GM18909 (cell line): ENCODE results near the gene TFAP2D.

Experiments
- ATAC-seq: cut with Tn5 transposase; IDR thresholded peaks from one replicate; pipeline ENCODE4 v1.9.1; 2021; ENCODE audit warnings: mild to moderate bottlenecking; ENCODE audit not compliant: unreplicated experiment, poor library complexity

The TFAP2D gene

DNA sequence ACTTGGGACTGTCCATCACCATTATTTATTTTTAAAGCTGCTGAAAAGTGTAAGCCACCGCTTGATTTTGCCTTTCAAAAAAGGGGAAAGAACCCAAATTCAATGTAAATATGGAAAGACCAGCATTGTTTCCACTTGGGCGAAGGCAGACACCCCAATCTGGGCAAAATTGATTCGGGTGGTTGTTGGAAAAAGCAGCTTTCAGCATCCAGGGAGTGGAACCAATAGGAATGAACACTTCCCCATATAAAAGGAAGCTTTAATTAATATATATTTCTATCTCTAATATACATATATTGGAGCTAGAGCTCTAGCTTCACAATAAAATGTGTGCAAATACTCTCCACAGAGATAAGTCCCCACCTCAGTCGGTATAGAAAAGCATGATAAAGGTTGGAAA lies at the start of gene TFAP2D:
Gene TFAP2D (plus strand): TSS at position 301 of the 400 bp plus-strand sequence. CDS start 530 bp downstream, outside the sequence.
- ATAC-seq = no peak

DNA sequence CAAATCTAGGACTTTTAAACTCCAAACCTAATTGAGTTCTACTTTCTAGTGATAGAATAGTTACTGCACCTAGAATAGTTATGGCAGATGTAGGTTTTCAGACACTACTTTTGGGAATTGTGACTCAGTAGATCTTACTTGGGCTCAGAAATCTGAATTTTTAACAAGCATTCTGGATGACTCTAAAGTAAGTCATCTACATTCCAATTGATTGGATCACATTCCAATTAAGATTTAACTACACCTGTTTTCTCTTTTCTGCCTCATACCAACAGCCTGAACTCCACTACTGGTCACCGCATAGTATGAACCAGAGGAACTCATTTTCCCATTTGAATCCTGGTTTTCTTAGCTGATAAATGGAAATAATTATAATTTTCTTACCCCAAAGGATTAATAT lies 49.5 kb upstream of the TFAP2D start:
- no peak for ATAC-seq

DNA sequence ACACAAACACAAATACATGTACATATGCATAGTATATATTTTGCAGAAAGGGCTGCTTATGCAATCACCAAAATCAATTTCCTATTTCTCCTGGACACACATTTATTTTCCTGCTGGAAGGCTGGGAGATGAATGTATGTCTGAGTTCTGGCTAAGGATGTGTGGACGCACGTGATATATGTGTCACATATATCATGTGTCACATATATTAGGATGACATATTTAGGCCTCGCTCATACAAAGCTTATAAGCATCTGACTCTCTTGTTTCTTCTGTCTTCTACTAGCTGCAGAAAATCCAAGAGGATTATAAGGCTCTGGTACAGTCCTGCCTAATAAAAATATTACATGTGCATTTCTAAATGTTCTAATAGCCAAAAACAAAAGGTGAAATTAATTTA lies 47.2 kb upstream of the TFAP2D start:
- no peak for ATAC-seq

DNA sequence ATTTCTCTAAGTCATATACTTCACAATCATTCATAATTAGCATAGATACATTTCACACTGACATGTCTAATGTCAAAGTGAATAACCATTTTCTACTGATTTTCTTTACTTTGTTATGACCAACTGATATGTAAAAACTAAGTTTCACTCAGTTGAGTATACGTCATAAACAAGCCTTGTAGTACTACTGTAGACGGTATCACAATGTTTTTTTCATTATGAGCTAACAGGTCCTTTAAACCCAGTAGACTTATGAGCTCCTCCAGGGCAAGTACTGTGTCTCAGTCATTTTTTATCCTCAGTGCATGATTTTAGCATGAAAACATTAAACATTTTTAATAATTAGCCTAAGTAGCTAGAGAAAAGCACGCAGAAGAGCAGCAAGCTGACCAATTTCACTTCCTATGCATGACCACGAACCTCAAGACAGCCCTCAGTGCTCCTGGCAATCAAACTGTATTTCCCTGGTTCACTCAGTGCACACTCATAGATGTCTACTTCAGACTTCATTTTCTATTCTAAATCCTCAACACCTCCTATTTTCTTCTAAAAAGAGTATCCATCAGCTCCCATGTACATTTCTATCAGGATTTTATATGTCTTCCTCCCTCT lies 32.0 kb upstream of the TFAP2D start:
- ATAC-seq = peak; percentile 95

DNA sequence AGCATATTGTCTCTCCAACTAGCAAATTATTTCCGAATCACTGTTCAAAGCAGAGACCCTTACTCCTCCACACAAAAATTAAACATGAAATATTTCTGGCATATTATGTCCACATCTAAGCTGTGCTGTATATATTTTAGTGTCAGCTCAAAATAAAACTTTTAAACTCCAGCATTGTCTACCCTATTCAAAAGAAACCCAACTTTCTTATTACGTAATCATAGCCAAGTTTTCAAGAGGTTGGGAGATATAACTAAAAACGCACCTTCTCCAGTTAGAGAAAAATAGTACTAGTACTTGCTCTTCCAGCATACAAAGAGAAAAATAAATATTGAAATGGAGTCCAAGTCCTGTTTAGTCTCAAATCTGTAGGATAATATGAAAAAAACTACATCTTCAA lies 24.1 kb upstream of the TFAP2D start:
- ATAC-seq = no peak

DNA sequence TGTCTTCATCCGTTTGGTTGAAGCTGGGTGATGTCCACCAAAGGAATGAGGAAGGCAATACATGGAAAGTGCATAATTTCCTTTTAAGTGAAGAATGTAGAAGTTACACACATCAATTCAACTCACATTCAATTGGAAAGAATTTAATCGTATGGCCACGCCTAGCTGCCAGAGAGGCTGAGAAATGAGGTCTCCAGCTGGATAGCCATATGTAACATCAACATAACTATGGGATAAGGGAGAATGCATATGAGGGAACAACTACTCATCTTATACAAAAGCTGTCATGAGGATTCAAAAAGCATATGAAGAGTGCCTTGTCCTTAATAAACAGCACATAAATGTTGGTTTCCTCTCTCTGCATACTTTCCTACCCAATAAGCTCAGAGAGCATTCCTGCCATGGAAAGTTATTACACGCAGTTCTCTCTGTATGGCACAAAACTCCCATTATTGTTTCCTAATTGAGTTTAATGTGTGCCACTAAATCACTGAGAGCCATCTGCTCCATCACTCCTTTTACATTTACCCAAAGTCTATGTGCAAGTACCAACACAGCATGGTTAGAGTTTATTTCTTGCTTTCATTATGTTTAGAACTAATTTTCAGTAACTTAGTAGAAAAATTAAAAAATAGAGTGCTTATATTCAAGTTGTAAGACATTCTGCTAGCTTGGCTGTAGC lies 21.4 kb upstream of the TFAP2D start:
- no peak for ATAC-seq

DNA sequence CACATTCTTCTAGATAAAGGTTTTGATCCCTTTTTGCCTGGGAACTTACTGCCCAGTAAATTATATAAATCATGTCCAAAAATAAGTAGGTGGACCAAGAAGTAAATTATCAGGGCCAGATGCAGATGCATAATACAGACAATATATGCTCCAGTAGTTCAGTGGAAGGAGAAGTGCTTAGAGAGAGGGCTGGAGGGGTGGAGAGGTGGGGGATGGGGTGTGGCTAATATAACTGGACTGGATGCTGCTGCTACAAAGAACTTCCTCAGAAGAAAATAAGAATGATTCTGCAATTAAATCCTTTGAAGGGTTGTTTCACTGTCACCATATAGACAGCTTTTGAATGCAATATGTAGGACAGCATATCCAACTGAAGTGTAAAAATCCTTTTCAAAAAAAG lies 14.8 kb upstream of the TFAP2D start:
- ATAC-seq = no peak

DNA sequence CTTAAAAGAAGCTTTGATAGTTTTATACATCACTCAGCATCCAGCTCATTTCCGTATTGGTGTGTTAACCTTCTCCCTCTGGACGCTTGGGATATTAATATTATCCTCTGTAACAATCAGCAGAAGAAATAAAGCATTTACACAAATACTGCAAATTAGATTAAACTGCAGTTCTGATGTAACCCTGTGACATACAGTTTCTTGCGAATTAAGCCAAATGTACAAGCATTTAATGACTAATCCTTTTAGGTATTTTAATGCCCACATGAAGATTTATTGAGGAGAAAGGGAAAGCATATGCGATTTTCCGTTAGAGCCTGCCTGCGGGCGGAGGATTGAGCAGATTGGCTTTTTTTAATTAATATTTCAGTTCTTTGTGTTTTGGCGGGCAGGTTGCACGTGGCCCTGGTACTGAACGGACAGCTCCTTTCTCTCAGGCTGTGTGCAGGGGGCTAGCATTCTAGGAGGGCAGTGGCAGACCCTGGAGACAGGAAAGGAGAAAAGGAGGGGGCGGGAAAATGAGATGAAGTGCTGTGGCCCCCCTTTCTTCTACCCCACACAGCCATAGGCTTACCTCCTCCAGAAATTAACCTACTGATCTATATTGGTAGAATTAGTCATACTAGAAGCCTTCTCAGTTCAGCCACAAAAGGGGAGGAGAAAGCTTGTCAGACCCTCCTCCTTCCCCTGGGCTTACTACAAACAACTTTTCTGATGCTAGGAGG lies 14.1 kb upstream of the TFAP2D start:
- ATAC-seq = no peak

DNA sequence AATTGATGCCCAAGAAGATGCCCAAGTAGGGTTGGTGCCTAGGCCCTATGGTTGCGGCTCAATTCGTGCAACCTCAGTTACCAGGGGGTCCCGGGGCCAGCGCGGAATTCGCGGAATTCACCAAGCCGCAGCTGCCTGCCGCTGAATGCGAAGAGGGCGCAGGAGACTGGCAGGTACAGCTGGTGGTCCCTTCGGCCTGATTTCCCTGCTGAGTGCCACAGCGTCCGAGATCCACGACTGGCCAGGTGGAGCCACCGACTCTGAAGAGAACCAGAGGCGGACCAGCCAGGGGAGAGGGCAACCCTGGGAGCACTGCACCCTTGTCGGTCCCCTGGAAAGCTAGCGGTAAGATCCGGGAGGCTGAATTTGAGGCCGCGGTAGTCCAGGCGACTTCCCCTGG lies 6.8 kb upstream of the TFAP2D start:
- ATAC-seq = no peak

DNA sequence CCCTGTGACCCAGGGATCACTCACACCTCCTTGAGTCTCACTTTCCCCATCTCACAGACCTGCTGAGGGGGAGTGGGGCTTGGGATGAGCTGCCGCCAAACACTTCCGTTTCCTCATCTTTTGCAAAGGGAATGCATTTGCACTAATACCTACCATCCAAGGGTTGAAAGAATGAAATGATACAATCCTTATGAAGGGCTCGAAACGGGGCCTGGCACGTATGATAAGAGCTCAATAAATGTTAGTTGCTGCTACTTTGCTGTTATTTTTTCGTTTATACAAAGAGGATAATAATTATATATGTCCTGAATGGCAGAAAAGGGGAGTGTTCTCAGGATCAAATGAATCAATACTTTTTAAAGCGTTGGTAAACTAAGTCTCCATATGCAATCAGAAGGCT lies 6.1 kb upstream of the TFAP2D start:
- no peak for ATAC-seq

DNA sequence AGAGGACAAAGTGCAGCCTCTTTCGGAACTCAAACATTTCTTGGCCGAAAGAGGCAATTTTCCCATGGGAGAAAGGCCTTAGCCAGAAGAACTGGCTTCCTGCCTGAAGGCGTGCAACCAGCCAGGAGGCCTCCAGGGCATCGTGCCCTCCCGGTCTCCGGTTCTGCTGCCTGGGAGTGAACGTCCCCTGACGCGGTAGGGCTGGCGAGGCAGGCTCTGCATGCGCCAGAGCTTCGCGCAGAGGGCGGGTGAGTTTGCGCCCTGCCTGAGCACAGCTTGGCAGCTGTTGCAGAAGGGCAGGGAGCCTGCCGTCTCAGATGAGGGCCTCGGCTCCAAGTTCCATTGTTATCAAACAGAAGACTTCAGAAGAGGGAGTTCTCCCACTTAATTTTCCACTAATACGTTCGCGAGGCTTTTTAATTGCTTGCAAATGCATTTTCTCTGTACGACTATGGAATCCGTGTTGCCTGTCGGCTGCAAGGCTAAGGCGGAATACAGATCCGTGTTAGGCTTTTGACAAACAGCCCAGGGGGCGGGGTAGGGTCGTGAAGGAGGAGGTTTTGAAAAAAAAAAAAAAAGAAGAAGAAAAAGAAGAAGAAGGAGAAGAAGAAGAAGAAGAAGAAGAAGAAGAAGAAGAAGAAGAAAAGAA lies 5.5 kb upstream of the TFAP2D start:
- ATAC-seq = no peak

DNA sequence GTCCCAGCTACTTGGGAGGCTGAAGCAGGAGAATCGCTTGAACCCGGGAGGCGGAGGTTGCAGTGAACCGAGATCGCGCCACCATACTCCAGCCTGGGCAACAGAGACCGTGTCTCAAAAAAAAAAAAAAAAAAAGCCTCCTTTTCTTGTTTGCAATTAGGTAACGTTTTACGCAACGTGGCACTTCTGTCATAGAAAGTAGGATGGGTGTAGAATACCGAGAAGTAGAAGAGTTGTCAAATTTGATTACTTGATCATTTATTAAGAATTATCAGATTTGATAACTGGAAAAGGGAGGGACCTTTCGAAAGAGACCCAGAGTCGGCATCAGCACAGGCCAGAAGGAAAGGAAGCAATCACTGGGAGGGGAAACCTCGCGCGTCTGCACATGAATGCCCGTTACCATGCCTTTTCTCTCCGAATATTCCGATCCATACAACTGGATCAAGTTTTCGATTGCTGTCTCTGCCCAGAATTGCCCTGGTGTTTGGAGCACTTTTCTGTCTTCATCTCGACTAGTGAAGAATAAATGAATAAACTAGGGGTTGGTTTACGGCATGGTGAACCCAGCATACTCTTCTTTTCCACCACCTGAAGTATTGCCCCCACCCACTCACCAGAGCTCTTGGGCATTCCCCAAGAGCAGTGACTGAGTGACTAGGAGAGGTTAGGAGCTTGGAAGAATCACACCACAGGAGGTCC lies 4.5 kb upstream of the TFAP2D start:
- ATAC-seq = no peak

DNA sequence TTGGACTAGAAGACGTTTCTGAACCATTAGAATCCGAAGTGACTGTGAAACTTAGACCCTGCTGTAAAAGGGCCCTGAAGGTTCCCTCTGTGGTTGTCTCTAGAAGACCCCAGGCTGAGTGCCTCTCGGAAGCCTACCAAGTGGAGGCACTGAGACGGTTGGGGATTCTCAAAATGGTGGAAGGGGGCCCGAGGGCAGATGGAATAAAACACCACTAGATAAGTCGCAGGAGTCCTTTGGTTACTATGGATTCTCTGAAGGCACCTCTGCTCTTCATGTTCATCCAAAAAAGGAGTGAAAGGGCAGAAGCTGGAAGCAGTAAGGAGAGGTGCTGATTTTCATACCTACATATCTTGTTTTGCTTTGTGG lies 4.0 kb upstream of the TFAP2D start:
- no peak for ATAC-seq

DNA sequence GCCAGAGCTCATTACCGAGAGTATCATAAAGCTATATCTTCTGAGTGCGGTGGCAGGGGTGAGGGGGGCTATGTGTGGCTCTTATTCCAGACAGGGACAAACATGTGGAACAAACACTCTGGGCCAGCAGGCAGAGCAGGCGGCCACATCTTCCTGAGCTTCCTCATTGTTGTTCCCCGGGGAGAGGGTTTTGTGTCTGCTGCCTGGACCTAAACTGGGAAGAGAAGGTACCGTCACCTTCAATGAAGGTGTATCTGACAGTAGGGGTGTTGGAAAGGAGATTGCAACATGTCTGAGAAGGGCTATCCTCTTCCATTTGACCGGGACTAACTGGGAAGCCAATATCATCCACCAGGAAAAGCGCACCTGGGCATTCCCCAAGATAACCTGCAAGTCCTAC lies 1.6 kb upstream of the TFAP2D start:
- ATAC-seq = no peak

DNA sequence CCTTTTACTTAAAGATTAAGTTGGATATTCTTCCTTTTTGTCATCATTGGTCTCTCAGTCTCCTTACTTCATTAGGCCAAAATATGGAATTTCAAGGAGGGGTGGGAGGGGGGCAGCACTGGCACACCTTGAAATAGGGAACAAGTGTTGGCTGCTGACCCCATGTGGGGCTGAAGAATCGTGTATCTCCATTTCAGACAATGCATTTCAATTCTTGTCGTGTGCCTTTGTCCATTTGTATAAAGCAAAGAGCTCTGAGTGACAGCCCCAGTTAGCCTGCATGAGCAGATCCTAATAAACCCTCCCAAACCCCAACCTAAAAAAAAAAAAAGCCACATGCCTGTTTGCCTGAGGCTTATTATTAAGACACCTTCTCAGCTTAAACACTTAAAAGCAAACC lies 1.0 kb upstream of the TFAP2D start:
- ATAC-seq = no peak

DNA sequence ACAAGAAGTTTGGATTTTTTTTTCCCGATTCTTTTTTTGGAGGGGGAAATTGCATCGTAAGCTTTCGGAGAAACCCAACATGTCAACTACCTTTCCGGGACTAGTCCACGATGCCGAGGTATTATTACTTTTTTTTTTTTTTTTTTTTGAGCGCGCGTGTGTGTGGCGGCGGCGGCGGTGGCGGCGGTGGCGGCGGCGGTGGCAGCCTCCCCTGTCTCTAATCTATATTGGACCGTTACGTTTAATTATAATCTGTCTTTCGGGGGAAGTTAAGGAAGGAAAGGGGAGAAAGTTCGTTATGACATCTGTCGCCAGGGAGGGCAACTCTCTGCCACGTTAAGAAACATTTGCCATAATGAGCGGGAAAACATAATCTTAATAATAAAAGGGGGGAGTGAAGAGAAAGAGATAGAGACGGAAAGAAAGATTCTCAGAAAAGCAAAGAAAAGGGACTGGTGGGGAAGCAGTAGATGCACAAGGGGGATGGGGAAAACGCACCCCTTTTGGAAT lies 706 bp downstream of the TFAP2D start:
- no peak for ATAC-seq

DNA sequence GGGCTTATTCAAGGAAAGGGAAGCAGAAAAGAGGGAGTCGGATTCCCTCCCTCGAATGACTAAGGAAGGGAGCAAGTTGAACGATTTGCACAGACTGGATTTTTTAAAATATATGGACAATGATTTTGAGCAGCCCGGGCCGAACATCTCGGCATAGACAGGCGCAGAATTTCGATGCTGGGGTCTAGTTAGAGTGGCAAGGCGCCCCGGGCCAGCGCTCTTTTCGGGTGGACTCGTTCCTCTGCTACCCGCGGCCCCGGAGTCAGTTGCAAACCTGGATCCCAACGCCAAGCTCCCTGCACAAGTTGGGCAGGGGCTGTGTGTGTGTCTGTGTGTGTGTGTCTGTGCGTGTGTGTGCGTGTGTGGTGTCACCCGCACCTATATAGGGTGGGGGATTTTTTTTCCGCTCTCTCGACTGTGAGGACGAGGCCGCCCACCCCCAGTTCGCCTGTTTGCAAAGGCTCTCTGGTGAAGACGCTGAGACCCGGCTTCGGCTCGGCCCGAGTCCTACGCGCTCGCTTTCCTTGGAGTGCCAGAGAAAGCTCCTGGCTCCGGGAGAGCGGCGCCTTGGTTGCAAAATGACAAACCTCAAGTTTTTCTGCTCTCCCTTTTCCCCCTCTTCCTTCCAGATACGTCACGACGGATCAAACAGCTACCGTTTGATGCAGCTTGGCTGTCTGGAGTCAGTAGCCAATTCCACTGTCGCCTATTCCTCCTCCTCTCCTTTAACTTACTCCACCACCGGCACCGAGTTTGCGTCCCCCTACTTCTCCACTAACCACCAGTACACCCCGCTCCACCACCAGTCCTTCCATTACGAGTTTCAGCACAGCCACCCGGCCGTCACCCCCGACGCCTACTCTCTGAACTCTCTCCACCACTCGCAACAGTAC lies 1.4 kb downstream of the TFAP2D start:
- no peak for ATAC-seq

DNA sequence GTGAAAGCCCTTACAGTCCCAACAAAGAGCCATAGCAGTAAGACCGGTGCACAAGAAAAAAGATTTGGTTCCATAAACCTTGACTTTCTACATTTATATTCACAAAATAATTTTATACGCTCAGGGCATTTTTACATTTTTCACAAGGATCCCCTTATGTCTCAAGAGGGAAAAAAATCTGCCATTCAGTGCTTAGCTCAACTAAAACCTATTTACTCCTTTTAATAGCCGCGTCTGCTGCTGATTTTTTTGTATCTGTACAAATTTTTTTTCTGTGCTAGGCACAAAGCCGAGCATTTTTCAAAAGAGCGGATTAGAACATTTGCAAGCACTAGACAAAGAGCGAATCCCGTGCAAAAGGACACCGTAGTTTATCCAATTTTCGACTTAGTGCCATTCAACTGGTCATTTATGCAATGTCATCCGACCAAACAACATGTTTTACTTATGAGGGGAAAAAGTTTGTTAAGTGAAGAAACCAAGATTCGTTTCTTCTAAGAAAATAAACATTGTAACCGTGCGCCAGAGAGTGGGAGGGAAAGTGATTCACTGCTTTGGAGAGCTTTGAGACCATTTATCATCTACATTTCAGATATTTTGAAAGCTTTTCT lies 3.7 kb downstream of the TFAP2D start:
- no peak for ATAC-seq
